ENCODE data around the gene FRMPD2.

DNA sequence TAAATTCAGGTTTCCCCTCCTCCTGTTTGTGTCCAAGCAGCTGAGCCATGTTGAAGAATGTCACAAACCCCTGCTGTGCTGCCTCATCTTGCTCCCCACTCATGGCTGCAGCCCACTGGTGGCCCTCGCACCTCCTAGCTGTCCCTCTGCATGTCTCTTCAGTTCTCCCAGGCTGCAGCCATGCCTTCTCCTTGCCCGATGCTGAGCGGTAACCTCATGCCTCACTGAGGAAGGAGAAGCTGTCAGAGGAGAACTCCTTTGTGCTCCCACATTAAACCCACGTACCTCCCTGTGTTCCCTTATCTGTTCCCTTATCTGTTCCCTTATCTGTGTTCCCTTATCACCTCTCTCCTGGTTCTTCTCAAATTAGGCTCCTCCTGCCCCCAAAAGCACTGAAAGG is 10.3 kb upstream of the FRMPD2 start:
- TF ChIP-seq, protein P1, sequence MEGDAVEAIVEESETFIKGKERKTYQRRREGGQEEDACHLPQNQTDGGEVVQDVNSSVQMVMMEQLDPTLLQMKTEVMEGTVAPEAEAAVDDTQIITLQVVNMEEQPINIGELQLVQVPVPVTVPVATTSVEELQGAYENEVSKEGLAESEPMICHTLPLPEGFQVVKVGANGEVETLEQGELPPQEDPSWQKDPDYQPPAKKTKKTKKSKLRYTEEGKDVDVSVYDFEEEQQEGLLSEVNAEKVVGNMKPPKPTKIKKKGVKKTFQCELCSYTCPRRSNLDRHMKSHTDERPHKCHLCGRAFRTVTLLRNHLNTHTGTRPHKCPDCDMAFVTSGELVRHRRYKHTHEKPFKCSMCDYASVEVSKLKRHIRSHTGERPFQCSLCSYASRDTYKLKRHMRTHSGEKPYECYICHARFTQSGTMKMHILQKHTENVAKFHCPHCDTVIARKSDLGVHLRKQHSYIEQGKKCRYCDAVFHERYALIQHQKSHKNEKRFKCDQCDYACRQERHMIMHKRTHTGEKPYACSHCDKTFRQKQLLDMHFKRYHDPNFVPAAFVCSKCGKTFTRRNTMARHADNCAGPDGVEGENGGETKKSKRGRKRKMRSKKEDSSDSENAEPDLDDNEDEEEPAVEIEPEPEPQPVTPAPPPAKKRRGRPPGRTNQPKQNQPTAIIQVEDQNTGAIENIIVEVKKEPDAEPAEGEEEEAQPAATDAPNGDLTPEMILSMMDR (IDR thresholded peaks at IDR 0.05), result no peak
- no peak for TF ChIP-seq POLR2A (IDR thresholded peaks at IDR 0.05)

Measured in adrenal gland (tissue), 5 donors.